GM13977 (cell line): ENCODE results near the gene BMERB1.

Experiments used
- DNase-seq: peaks from one replicate; pipeline ENCODE4 v3.0.0; 2012; ENCODE audit warnings: low spot score
- in situ Hi-C: fragments of 300-500 bp; cut with MboI; formaldehyde crosslinking; loops from one replicate; pipeline ENCODE4 v1.12.0; 2022; ENCODE audit warnings: low sequenced_read_pairs, low pct_unique_long_range_greater_than_20kb, mixed read lengths, inconsistent platforms; ENCODE audit not compliant: unreplicated experiment
- TF ChIP-seq, protein P1 (sequence below): IDR thresholded peaks from 2 replicates; pipeline ENCODE4 v1.5.1; 2012; ENCODE audit warnings: mild to moderate bottlenecking, control low read depth; ENCODE audit not compliant: insufficient read depth; ENCODE audit errors: extremely low read depth, missing control alignments

Gene BMERB1

DNA sequence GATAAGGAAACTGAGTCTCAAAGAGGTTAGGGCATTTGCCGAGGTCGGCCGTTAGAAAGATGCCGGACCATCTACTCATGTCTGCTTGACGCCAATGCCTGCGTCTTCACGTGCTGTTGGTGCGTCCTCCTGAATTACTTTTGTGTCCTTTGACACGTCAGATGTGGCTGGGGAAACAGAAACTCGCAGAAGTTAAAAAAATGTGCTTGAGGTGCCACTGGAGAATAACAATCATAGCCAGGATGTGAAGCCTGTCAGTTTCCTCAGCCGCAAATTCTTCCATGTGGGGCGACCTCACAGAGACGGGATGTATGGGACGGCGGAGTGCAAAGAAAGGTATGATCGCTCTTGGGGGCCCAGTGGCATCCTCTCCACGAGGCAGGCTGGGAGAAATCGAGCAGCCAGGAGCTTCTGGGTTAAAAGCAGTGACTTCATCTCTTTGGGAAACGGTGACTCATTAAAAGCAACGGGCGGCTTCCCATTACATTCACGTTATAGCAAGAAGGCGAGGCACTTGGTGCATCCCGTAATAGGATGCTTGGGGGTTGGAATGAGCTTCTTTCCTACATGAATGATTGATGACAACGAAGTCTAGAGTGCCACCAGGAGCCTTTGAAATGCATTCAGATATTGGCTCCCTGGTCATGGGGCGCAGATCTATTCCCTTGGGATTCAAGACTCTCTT, 67.8 kb downstream of the BMERB1 start:
- TF ChIP-seq, protein P1, sequence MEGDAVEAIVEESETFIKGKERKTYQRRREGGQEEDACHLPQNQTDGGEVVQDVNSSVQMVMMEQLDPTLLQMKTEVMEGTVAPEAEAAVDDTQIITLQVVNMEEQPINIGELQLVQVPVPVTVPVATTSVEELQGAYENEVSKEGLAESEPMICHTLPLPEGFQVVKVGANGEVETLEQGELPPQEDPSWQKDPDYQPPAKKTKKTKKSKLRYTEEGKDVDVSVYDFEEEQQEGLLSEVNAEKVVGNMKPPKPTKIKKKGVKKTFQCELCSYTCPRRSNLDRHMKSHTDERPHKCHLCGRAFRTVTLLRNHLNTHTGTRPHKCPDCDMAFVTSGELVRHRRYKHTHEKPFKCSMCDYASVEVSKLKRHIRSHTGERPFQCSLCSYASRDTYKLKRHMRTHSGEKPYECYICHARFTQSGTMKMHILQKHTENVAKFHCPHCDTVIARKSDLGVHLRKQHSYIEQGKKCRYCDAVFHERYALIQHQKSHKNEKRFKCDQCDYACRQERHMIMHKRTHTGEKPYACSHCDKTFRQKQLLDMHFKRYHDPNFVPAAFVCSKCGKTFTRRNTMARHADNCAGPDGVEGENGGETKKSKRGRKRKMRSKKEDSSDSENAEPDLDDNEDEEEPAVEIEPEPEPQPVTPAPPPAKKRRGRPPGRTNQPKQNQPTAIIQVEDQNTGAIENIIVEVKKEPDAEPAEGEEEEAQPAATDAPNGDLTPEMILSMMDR: no peak
- no peak for DNase-seq
- in situ Hi-C loops: no loop called here

DNA sequence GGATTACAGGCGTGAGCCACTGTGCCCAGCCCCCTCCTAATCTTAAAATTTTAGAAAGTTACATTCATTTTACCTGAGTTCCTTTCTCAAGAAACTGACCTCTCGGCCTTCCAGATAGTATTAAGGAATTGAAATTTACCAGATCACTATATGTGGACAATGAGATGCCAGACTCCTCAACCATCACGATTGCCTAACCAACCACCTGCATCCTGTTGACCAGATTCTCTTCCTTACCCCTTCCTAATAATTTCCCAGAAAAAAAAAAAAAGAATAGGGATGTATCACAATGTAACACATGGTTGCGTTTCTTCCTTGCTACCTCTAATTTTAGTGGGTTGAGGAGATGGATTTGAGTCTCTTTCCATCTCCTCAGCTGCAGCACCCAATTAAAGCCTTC, 72.1 kb downstream of the BMERB1 start:
- TF ChIP-seq, protein P1: no peak
- DNase-seq: no peak
- in situ Hi-C loops: no loop called here

DNA sequence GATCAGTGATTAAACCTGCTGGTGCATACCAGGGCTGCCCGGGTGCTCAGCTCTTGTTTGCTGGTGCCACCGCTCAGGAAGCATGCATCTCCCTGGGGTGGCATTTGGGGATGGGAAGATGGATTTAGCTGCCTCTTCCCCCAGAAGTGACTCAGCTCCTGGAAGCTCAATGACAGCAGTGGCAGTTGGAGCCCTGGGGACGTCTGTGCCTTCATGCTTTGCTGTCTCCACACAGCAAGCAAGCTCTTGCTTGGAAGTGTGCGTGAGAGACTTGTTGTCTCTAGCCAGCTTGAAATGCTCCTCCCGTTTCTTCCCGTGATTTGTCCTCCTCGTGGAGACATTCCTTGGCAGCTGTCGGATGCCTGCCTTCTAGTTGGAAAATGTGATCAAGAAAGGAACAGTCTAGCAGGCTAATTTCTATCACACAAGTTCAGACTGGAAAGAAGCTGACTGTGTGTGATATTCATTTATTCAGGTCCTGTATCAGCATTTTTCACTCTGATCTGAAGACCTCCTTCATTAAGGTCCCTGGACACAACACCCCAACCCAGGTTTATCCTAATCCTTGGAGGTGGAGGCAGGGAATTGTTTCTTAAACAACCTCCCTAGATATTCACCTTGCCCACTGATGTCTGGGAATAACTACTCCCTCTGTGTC, 73.0 kb downstream of the BMERB1 start:
- TF ChIP-seq, protein P1: no peak
- no peak for DNase-seq
- in situ Hi-C loops: no loop called here

DNA sequence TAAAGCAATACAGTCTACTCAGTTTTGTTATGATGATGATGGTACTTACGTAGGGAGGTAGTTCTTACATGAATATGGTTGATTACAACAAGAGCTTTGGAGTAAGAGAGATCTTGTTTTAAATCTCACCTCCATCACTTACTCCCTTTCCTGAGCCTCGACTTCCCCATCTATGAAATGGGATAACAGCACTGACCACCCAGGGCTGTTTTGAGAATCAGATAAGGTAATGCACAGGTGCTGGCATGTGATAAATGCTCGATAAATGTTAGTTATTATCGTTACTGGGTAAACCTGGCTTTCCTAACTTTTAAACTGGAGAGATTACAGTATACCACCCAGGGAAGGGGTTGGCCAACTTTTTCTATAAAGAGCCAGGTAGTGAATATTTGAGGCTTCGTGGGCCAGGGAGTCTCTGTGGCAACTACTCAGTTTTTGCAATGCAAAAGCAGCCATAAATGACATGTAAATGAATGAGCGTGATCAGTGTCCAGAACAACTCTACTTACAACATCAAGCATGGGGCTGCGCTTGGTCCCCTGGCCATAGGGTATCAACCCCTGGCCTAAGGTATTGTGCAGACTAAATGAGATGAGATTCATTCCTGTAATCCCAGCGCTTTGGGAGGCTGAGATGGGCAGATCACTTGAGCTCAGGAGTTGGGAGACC, 73.7 kb downstream of the BMERB1 start:
- in situ Hi-C loops: no loop called here

DNA sequence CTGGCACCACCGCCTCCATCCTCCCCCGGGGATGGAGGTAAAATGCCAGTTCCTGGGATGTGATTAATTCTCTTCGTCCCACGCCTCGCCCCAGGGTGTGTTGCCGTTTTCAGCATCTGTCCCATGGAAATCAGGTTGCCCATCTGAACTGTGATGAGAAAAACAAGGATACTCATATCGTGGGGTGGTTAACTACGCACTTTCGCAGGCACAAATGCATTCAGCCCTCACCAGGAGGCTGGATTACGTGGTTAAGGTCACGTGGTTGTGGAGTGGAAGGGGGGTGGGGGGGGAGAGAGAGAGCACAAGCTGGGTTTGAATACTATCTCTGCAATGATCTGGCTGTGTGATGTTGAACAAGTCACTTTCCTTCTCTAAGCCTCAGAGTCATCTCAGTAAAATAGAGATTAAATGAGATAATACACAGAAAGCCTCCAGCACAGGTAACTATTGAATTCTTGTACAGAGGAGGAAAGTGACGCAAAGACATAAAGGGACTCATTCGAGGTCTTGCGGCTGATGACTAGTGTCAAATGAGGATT, 74.7 kb downstream of the BMERB1 start:
- TF ChIP-seq, protein P1: no peak
- in situ Hi-C loops: no loop called here
- no peak for DNase-seq

More for the DNA sequence above, 73.7 kb downstream of the BMERB1 start:
- TF ChIP-seq, protein P1: no peak
- no peak for DNase-seq

DNA sequence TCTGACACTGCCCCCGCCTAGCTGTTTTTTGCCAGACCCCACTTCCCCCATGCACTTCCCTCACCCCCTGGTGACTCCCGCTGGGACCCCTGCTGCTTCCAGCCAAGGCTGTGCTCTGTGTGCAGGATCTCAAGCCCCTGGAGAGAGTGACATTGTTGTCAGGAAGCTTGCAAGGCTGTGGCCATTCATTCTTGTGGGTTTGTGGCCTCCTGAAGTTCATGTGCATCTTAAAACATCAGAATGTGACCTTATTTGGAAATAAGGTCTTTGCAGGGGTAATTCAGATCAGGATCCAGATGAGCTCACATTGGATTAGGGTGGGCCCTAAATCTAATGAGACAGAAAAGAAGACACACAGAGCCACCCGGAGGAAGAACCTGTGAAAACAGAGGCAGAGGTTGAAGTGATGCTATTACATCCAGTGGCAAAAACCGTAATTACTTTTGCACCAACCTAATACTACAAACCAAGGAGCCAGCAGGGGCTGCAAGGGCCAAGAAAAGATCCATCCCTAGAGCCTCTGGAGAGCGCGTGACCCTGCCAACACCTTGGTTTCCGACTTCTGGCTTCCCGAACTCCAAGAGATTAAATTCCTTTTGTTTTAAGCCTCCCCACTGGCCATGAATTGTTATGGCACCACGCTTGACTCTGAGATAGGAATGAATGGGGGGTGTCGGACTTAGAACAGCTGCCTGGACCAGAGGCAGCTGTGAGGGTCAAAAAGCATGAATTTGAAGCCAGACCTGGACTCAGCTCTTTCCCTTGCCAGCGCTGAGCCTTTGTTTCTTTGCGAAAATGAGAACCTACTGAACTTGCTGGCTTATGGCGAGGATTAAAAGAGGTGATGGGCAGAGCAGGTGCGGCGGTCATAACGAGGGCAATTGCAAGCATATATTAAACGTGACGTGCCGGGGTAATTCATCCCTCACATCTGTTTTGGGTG, 75.5 kb downstream of the BMERB1 start:
- in situ Hi-C loops: no loop called here
- TF ChIP-seq, protein P1: no peak
- no peak for DNase-seq
